Small intestine (tissue), 7 donors: ENCODE data around the gene RPSA. TPM values are rescaled to one million over a fixed set of nuclear protein-coding genes. Genes with fewer than 3 reads are reported as not detected.
"Not testable (repeated sequence)": the region's sequence is repeated elsewhere in the genome, so short reads cannot be mapped to it uniquely, and the experiment has no call there.

ENCODE experiments used
- DNase-seq, 2 donors: peaks; one replicate each; pipeline versions ENCODE4 v3.0.0 to v3.0.0-alpha.2; 2013
- FAIRE-seq: peaks from 2 replicates; lab custom pipeline; 2012; peaks lifted over from hg19 to GRCh38; lab: Jason Lieb, UNC
- H3K27ac ChIP-seq, 3 donors: one replicate each; pipeline ENCODE4 v1.5.1; 2013; ENCODE audit warnings: low read length in 2 of 3, mild to moderate bottlenecking in 2 of 3, control low read depth in 1 of 3, inconsistent platforms in 1 of 3, low read depth in 1 of 3, moderate library complexity in 1 of 3
- H3K27me3 ChIP-seq, 3 donors: one replicate each; pipeline ENCODE4 v1.6.1; 2013; ENCODE audit warnings: low read length in 3 of 3, inconsistent platforms in 1 of 3; ENCODE audit not compliant: control insufficient read depth in 3 of 3, insufficient read depth in 3 of 3
- H3K36me3 ChIP-seq, 3 donors: one replicate each; pipeline ENCODE4 v1.6.1; 2013; ENCODE audit warnings: low read length in 3 of 3, inconsistent platforms in 1 of 3, low read depth in 1 of 3, mild to moderate bottlenecking in 1 of 3, moderate library complexity in 1 of 3; ENCODE audit not compliant: control insufficient read depth in 3 of 3, insufficient read depth in 2 of 3
- H3K4me1 ChIP-seq, 3 donors: one replicate each; pipeline ENCODE4 v1.6.1; 2013; ENCODE audit warnings: low read length in 2 of 3, inconsistent platforms in 1 of 3, low read depth in 1 of 3, mild to moderate bottlenecking in 1 of 3, moderate library complexity in 1 of 3; ENCODE audit not compliant: control insufficient read depth in 3 of 3, insufficient read depth in 2 of 3
- H3K4me3 ChIP-seq, 3 donors: one replicate each; pipeline ENCODE4 v1.5.1; 2013; ENCODE audit warnings: low read length in 3 of 3, control low read depth in 1 of 3, inconsistent platforms in 1 of 3, low read depth in 1 of 3, mild to moderate bottlenecking in 1 of 3, moderate library complexity in 1 of 3
- H3K9me3 ChIP-seq, 2 donors: one replicate each; pipeline ENCODE4 v1.6.1; 2013; ENCODE audit warnings: low read depth in 1 of 2, low read length in 1 of 2; ENCODE audit not compliant: control insufficient read depth in 2 of 2, insufficient read depth in 1 of 2
- WGBS, 3 donors: extraction: QIAGEN DNeasy Blood & Tissue Kit; methylation state at CpG; one replicate each; pipeline ENCODE4 v1.1.7; 2013; 5-methylcytosine and 5-hydroxymethylcytosine counted together
- polyA plus RNA-seq, 4 donors: library from polyadenylated mRNA; stranded (reverse) in 3 of 4; unstranded in 1 of 4; fragments of 200-250 nt in 3 of 4; fragments of 120-200 nt in 1 of 4; gene quantifications; one replicate each; pipeline versions ENCODE4 v1.2.1 to v1.2.3, GENCODE V29; 2013
- donor health status: healthy with polysubstance abuse.
- donor health status: control.
- donor health status: control.
- donor health status: Bipolar disorder and iron deficiency.
- donor health status: healthy.

RPSA gene
- polyA plus RNA-seq, 4 donors = 893 to 2,034 (median 1,393) TPM

- Histone ChIP-seq H3K4me1 (peaks cover 0 to 2% (median 0%) of the 10 kb centered on the region in 3 donors), H3K4me3 (no peak overlapping the region), H3K36me3 (no peaks in the 10 kb centered on the region), H3K27me3 (no peaks in the 10 kb centered on the region), H3K27ac (no peak overlapping the region), H3K9me3 (no peaks in the 10 kb centered on the region)
- FAIRE-seq (no peak), DNase-seq (no peak)
- WGBS, 3 donors = 78 to 86% (median 85%) methylated on average over 4 of the region's 4 CpGs
These were observed 37.0 kb downstream of the RPSA start for GRCh38 chr3:39443530-39443929.

DNA sequence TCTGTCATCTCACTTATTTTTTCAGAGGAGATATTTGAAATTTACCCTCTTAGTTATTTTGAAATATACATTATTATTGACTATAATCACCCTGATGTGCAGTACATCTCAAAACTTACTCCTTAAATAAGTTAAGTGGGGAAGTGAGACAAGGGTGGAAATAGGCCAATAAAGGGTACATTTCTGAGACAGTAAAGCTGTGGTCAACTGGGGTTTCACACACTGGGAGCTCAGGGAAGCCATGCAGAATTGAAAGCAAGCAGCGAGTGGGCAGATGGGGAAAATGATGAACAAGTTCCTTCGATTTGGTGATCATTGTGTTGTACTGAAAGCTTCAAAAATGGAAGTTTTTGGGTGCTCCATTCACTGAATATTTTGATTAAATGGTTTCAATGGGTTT, 39.4 kb downstream of the RPSA start:
- Histone ChIP-seq H3K36me3 (no peaks in the 10 kb centered on the region), H3K4me3 (no peak overlapping the region), H3K9me3 (no peaks in the 10 kb centered on the region), H3K27me3 (no peaks in the 10 kb centered on the region), H3K4me1 (peaks cover 0 to 2% (median 0%) of the 10 kb centered on the region in 3 donors), H3K27ac (no peak overlapping the region)
- DNase-seq (no peak), FAIRE-seq (no peak)
- 59 to 67% (median 64%) methylated on average over 2 of the region's 2 CpGs for WGBS, 3 donors

DNA sequence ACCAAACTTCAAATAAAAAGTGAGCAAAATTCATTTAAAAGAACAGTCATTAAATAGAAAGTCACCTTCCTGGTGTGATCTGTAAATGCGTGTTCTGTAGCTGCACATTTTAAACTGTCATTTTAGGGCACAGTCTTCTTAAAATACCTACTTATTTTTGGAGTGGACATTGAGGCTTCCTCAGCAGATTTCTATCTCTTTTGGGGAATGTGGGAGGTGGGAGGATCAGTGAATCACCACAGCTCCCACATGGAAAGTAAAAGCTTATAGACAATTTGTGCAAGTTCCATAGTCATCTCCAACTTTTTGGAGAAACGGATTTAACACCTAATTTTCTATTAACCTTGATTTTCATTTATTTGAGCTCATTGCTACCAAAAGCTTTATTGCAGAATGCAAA, 39.9 kb downstream of the RPSA start:
- Histone ChIP-seq H3K4me3 (no peak overlapping the region), H3K9me3 (no peaks in the 10 kb centered on the region), H3K27me3 (no peaks in the 10 kb centered on the region), H3K4me1 (peaks cover 0 to 2% (median 0%) of the 10 kb centered on the region in 3 donors), H3K27ac (no peak overlapping the region), H3K36me3 (no peaks in the 10 kb centered on the region)
- DNase-seq = no peak
- FAIRE-seq = no peak
- 86 to 90% (median 90%) methylated on average over 2 of the region's 2 CpGs for WGBS, 3 donors

GRCh38 chr3:39447637-39448483, 41.3 kb downstream of the RPSA start:
- FAIRE-seq (no peak), DNase-seq (peak; percentile 77 to 89)
- Histone ChIP-seq H3K27ac (no peak overlapping the region), H3K9me3 (no peaks in the 10 kb centered on the region), H3K4me3 (no peak overlapping the region), H3K4me1 (peaks cover 0 to 2% (median 0%) of the 10 kb centered on the region in 3 donors), H3K36me3 (no peaks in the 10 kb centered on the region), H3K27me3 (no peaks in the 10 kb centered on the region)
- WGBS, 3 donors = 24 to 27% (median 24%) methylated on average over 13 of the region's 13 CpGs

DNA sequence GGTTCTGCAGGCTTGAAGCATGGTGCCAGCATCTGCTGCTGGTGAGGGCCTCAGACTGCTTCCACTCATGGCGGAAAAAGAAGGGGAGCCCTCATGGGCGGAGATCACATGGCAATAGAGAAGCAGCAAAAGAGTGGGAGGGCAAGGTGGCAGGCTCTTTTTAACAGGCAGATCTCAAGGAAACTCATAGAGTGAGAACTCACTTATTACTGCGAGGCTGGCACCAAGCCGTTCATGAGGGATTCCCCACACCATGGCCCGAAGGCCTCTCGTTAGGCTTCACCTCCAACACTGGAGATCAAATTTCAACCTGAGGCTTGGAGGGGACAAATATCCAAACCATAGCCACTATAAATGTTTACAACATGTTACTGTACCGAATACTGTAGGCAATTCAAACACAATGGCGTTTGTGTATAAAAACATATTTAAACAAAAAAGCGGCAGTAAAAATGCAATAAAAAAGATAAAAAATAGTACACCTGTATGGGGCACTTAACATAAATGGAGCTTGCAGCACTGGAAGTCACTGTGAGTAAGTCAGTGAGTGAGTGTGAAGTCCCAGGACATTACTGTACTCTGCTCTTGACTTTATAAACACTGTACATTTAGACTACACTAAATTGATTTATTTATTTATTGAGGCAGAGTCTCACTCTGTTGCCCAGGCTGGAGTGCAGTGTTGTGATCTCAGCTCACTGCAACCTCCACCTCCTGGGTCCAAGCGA, 42.1 kb downstream of the RPSA start:
- no peak overlapping the region for H3K27ac ChIP-seq
- peaks cover 0 to 2% (median 0%) of the 10 kb centered on the region in 3 donors for H3K4me1 ChIP-seq
- no peaks in the 10 kb centered on the region for H3K27me3 ChIP-seq
- no peaks in the 10 kb centered on the region for H3K9me3 ChIP-seq
- FAIRE-seq (no peak), DNase-seq (peak in 1 of 2 donors; percentile 12)
- H3K4me3 ChIP-seq = no peak overlapping the region
- 43 to 53% (median 44%) methylated on average over 10 of the region's 10 CpGs for WGBS, 3 donors
- no peaks in the 10 kb centered on the region for H3K36me3 ChIP-seq

- H3K36me3 ChIP-seq = no peaks in the 10 kb centered on the region
- peaks cover 0 to 2% (median 0%) of the 10 kb centered on the region in 3 donors for H3K4me1 ChIP-seq
- no peak overlapping the region for H3K4me3 ChIP-seq
- no peaks in the 10 kb centered on the region for H3K27me3 ChIP-seq
- WGBS, 3 donors = 58 to 78% (median 64%) methylated on average over 3 of the region's 3 CpGs
- FAIRE-seq (no peak), DNase-seq (no peak)
- H3K27ac ChIP-seq = no peak overlapping the region
- no peaks in the 10 kb centered on the region for H3K9me3 ChIP-seq
These were observed 43.3 kb downstream of the RPSA start for GRCh38 chr3:39449796-39450195.

- H3K4me3 ChIP-seq = no peak overlapping the region
- no peaks in the 10 kb centered on the region for H3K4me1 ChIP-seq
- no peak for FAIRE-seq
- H3K27me3 ChIP-seq = no peaks in the 10 kb centered on the region
- no peaks in the 10 kb centered on the region for H3K36me3 ChIP-seq
- 9 to 36% (median 26%) methylated on average over 1 of the region's 1 CpG for WGBS, 3 donors
- no peak overlapping the region for H3K27ac ChIP-seq
- H3K9me3 ChIP-seq = no peaks in the 10 kb centered on the region
- peak in 1 of 2 donors; percentile 19 for DNase-seq
These were observed 46.6 kb downstream of the RPSA start for GRCh38 chr3:39453134-39453533.

- not testable (repeated sequence) for H3K27ac ChIP-seq, H3K9me3 ChIP-seq, FAIRE-seq, H3K27me3 ChIP-seq, H3K4me1 ChIP-seq, H3K4me3 ChIP-seq, DNase-seq, H3K36me3 ChIP-seq
- WGBS, 3 donors = 85 to 91% (median 90%) methylated on average over 7 of the region's 7 CpGs
These were observed 47.4 kb downstream of the RPSA start for GRCh38 chr3:39453872-39454271.
